ENCODE measurements around the gene FAM181B.
A peak's percentile ranks its signal among the peaks of the same experiment; 100 is the strongest.

Gene FAM181B

DNA sequence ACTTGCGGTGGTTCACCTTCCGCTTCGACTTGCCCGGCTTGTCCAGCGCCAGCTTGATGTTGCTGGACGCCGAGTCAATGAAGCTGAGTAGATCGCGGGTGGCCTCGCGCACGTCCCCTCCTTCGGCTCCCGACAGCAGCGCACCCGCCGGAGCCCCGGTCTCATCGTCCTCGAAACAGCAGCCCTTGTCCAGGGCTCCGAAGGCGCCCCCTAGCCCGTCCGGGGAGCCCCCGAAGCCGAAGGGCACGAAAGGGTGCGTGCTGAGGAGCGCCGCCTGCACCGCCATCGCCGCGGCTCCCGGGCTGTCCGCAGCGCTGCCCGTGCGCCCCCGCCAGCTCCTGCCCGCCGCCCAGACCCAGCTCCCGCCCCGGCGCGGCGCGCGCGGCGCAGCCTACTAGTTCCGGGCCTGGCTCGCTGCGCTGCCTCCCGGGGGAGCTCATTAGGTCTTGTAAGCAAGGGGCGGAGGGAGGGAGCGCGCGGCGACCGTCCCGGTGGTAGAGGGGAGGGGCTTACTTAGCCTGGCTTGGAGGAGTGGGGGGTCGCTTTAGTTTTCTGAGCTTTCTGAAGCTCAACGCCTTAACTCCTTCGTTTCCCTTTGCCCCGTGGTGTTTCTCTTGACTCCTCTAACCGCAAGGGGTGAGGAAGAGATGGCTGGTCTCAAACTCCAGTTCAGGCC, at the start of gene FAM181B:
TSS of gene FAM181B (minus strand) at position 421 of the 676 bp plus-strand sequence. CDS start at position 286, 135 bp downstream.
- DNase-seq = peak; percentile 25

GRCh38 chr11:82782825-82783374, 49.2 kb upstream of the FAM181B start:
- DNase-seq = no peak

- DNase-seq = no peak
Measured at GRCh38 chr11:82778776-82779175, 45.1 kb upstream of the FAM181B start.

GRCh38 chr11:82776377-82776776, 42.7 kb upstream of the FAM181B start:
- DNase-seq = no peak

GRCh38 chr11:82775736-82776346, 42.2 kb upstream of the FAM181B start:
- DNase-seq = no peak

- no peak for DNase-seq
Measured at GRCh38 chr11:82775218-82775617, 41.6 kb upstream of the FAM181B start.

DNA sequence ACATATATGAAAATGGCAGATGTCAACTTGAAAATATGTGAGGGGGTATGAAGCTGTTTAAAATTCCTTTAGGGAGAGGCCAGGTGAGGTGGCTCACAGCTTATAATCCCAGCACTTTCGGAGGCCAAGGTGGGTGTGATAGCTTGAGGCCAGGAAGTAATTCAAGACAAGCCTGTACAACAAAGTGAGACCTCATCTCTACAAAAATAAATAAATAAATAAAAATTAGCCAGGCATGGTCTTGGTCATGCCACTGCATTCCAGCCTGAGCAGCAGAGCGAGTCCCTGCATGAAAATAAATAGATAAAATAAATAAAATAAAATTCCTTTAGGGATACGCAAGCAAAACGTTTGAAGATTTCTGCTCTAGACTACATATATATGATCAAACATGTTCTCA, 38.1 kb upstream of the FAM181B start:
- no peak for DNase-seq

DNA sequence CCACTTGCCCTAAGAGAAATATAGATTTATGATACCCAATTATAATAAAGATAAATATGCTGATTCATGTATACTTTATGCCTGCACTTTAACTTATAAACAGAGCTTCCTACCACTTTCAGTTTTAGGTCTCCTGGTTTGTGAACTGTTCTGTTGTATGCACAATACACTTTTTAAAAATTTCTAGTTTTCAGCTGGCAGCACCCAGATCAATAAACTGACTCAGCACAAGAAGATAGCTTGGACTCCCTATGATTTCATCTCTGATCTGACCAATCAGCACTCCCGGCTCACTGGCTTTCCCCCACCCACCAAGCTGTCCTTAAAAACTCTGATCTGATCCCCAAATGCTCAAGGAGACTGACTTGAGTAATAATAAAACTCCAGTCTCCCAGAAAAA, 33.5 kb upstream of the FAM181B start:
- DNase-seq = no peak

DNA sequence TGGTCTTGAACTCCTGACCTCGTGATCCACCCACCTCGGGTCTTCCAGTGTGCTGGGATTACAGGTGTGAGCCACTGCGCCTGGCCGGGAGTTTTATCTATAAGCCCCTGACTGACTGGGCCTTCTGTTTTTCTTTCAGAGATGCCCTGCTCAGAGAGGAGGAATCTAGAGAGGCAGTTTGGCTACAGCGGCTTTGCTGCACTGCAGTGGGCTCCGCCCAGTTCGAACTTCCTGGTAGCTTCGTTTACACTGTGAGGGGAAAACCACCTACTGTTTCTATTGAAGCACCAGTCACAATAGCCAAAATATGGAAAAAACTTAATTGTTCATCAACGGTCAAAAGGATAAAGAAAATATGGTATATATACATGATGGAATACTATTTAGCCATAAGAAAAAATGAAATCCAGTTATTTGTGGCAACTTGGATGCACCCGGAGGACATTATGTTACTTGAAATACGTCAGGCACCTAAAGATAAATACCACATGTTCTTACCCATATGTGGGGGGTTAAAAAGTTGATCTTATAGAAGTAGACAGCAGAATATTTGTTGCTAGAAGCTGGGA, 31.9 kb upstream of the FAM181B start:
- DNase-seq = no peak

GRCh38 chr11:82763167-82763566, 29.5 kb upstream of the FAM181B start:
- DNase-seq = no peak

GRCh38 chr11:82759649-82760048, 26.0 kb upstream of the FAM181B start:
- DNase-seq = no peak

DNA sequence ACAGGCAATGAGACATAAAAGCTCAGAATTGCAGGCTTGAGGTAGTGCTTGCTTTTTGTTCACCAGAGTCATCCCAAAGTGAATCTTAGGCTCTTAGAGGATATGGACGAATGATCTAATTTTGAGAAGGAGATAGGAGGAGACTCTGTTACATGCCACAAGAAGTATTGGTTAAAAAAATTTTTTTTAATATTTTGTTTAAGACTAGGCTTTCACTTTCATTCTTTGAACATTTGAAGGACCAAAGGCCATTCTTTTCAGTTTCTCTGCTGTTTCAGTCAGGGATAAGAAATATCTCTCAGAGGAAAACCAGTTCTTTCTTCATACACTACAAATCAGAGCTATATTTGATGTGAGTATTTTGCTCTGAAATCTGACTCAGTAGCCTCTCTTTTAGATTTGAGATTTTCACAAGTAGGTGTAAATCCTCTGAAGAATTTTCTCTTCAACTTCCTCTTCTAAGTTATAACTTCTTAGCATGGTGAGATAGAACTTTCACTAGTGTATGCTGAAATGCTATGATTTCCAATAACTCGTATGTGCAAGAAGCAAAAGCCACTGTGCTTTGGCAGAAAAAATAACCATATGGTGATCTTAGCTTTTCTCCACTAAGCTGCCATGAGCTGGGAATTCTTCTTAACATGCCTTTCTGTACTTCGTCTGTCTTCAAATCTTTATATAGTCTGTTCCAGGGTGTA, 24.1 kb upstream of the FAM181B start:
- no peak for DNase-seq

GRCh38 chr11:82756765-82757639, 23.3 kb upstream of the FAM181B start:
- DNase-seq = no peak

DNA sequence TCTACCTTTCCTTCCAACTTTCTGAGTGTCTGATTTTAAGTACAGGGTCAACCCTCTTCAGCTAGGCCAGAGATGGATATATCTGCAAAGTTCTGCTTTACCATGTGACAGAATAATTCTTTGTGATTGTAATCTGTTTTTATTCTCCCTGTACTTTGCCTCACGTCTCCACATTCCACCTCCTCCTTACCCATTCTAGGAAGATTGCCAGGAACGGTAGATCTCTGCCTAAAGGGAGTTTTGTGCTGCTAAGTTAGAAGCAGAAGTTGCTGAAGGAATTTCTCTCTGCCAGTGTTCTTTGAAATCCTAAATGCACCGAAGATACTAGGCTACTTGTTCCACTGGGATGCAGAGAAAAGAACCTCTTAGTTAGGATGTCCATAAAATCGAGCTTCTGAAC, 20.7 kb upstream of the FAM181B start:
- DNase-seq = no peak

DNA sequence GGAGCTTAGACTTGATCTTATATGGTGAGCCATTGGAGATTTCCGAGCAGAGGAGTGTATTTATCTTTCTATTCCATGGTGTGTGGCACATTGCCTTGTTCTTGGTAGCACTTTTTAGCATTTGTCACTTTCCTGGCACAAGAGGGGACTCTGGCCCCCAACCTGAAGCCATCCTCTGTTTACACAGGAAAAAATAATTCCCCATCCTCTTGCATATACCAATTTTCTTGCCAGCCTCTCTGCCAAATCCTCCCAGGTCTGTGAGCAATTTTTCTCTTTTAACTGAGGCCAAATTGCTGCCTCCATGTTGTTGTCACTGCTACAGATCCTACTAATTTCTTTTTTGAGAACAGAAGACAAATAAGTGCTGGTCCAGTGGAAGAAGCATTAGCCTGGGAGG, 20.3 kb upstream of the FAM181B start:
- DNase-seq = no peak

DNA sequence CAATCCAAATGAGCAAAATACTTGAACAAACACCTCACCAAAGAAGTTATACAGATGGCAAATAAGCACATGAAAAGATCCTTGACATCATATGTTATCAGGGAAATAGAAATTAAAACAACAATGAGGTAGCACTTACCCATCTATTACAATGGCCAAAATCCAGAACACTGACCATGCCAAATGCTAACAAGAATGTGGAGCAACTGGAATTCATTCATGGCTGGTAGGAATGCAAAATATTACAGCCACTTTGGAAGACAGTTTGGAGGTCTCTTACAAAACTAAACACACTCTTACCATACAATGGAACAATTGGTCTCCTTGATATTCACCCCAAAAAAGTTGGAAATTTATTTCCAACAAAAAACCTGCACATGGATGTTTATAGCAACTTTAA, 19.1 kb upstream of the FAM181B start:
- no peak for DNase-seq

- peak; percentile 37 for DNase-seq
Measured at GRCh38 chr11:82750643-82751139, 17.0 kb upstream of the FAM181B start.

DNA sequence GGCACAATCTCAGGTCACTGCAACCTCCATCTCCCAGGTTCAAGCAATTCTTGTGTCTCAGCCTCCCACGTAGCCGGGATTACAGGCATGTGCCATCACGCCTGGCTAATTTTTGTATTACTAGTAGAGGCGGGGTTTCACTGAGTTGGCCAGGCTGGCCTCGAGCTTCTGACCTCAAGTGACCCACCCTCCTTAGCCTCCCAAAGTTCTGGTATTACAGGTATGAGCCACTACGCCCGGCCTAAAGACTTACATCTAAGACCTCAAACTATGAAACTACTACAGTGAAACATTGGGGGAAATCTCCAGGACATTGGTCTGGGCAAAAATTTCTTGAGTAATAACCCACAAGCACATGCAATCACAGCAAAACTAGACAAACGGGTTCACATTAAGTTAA, 13.8 kb upstream of the FAM181B start:
- no peak for DNase-seq

GRCh38 chr11:82738091-82738490, 4.4 kb upstream of the FAM181B start:
- DNase-seq = peak; percentile 43

DNA sequence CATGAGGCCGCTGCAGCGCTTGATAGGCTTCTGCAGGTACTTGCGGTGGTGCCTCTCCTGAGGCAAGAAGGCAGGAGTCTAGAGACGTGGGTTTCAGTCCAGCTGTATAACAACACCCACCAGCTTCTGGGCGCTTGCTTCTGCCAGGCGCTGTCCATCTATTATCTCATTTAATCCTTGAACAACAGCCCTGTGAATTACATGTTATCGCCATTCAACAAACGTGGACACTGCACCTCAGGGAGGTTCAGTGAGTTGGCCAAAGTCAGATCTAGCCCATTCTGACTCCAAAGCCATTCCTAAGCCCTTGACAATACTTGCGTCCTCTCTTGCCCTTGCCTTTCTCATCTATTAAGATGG, 436 bp upstream of the FAM181B start:
- no peak for DNase-seq

- no peak for DNase-seq
Measured at GRCh38 chr11:82732734-82733443, 775 bp downstream of the FAM181B start.

GRCh38 chr11:82732348-82732733, 1.3 kb downstream of the FAM181B start:
- DNase-seq = no peak

Data from NCI-H524 treated with DMSO at 0.1 percent for 48 hours (cell line).